BLaER1 (cell line): ENCODE data around the gene ANP32A.

ENCODE experiments used
- H3K27ac ChIP-seq: shearing (Covaris generic); formaldehyde crosslinking; 2 replicates; pipeline ENCODE4 v1.8.1; 2022
- H3K27me3 ChIP-seq: shearing (Covaris generic); formaldehyde crosslinking; 2 replicates; pipeline ENCODE4 v1.8.1; 2022
- H3K36me3 ChIP-seq: shearing (Covaris generic); formaldehyde crosslinking; 2 replicates; pipeline ENCODE4 v1.8.1; 2022
- H3K4me1 ChIP-seq: shearing (Covaris generic); formaldehyde crosslinking; 2 replicates; pipeline ENCODE4 v1.8.1; 2022
- H3K4me2 ChIP-seq: shearing (Covaris generic); formaldehyde crosslinking; 2 replicates; pipeline ENCODE4 v1.8.1; 2022
- H3K4me3 ChIP-seq: shearing (Covaris generic); formaldehyde crosslinking; 2 replicates; pipeline ENCODE4 v1.8.1; 2022
- H3K9ac ChIP-seq: shearing (Covaris generic); formaldehyde crosslinking; 2 replicates; pipeline ENCODE4 v1.8.1; 2022
- H3K9me3 ChIP-seq: shearing (Covaris generic); formaldehyde crosslinking; 2 replicates; pipeline ENCODE4 v1.8.1; 2022
- H4K20me1 ChIP-seq: shearing (Covaris generic); formaldehyde crosslinking; 2 replicates; pipeline ENCODE4 v1.8.1; 2022
- Cebpa-rat ChIP-seq: shearing (Covaris generic); IDR thresholded peaks from 2 replicates; pipeline ENCODE4 v1.8.1; 2022

ANP32A gene

GRCh38 chr15:68786753-68787152 lies 33.9 kb downstream of the ANP32A start:
- Histone ChIP-seq H4K20me1 (peaks cover 100% of the 10 kb centered on the region), H3K36me3 (peaks cover 79% of the 10 kb centered on the region), H3K4me2 (peak overlapping the region; percentile 92), H3K27ac (peak overlapping the region; percentile 86), H3K27me3 (no peaks in the 10 kb centered on the region), H3K9ac (0 out of 2 replicates have a peak overlapping the region, but pooled peaks have one; percentile 15), H3K9me3 (no peaks in the 10 kb centered on the region), H3K4me3 (no peak overlapping the region), H3K4me1 (peaks cover 99% of the 10 kb centered on the region)
- no peak for TF ChIP-seq Cebpa-rat

DNA sequence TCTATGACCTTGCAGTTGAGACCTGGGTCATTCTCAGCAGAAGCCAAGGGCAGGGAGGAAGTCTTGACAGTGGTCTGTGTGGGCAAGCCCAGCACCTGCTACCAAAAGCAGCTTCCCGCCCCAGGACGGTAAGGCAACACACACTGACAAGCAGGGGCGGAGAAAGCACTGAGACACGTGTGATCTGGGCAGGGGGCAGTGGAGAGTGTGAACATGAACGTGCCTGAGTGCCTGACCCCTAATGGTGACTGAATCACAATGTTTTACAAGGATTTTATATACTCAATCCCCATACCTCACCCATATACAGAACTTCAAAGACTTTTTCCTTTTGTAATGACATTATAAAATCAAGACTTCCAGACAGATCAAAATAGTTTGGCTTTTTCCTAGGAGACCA lies 35.2 kb downstream of the ANP32A start:
- Histone ChIP-seq H3K9me3 (no peaks in the 10 kb centered on the region), H3K9ac (no peak overlapping the region), H4K20me1 (peaks cover 97% of the 10 kb centered on the region), H3K4me2 (peak overlapping the region; percentile 14; the same call in 1 of the 2 replicates), H3K36me3 (peaks cover 90% of the 10 kb centered on the region), H3K27me3 (no peaks in the 10 kb centered on the region), H3K27ac (peak overlapping the region; percentile 49), H3K4me3 (no peak overlapping the region), H3K4me1 (peaks cover 98% of the 10 kb centered on the region)
- TF ChIP-seq Cebpa-rat = no peak

DNA sequence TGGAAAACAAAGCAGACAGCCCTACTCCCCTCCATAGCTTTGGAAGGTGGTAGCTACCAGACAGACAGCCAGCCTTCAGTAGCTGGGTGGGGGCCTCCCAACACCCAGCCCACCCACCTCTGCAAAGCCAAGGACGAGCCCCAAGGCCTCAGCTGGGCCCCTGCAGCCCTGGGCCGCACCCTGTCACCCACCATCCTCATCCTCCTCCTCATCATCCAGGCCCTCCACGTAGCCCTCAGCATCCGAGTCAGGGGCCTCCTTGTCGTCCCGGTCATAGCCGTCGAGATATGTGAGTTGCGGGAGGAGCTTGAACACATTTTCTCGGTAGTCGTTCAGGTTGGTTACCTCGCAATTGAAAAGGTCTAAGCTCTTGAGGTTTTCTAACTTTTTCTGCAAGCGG lies 36.5 kb downstream of the ANP32A start:
- H3K4me2 ChIP-seq = peak overlapping the region; percentile 22; the same call in 1 of the 2 replicates
- H3K4me1 ChIP-seq = peaks cover 84% of the 10 kb centered on the region
- no peaks in the 10 kb centered on the region for H3K9me3 ChIP-seq
- no peak overlapping the region for H3K27ac ChIP-seq
- TF ChIP-seq Cebpa-rat = no peak
- H3K4me3 ChIP-seq = no peak overlapping the region
- peaks cover 89% of the 10 kb centered on the region for H4K20me1 ChIP-seq
- H3K36me3 ChIP-seq = peaks cover 94% of the 10 kb centered on the region
- no peak overlapping the region for H3K9ac ChIP-seq
- no peaks in the 10 kb centered on the region for H3K27me3 ChIP-seq

DNA sequence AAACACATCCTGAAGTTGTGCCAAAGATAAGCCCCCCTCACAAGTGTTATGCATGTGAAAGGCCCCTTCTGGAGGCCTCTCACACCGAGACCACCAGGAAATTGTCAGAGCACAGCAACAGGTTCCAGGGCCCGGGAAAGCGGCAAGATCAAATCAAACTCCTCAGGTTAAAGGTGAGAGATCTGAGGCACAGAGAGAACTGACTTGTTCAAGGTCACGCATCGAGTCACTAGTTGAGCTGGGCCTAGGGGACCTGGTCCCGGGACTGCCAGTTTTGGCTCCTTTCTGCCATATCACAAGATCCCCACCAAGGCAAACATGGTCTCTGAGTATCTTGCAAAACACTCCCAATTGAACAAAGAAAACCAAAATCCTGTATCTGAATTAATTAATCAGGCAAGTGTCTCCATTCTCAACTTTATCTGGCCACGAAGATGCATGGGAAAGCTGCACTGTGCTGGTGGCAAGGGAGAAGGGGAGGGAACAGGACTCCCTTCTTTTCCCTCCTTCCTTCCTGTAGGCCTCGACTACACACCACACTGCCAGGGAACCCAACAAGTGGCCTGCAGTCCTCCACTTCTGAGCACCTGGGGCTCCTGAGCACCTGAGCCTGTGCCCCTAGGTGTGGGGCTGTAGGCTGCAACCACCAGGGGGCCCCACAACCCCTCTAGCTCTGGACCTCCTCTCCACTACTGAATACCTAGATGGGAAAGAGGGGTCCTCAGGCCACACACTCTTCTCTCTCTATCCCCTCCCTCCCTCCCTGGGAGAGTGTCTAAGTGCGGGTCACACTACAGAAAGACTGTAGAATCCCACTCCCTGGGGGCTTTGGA lies 37.3 kb downstream of the ANP32A start:
- Histone ChIP-seq H3K9ac (0 out of 2 replicates have a peak overlapping the region, but pooled peaks have one; percentile 12), H3K4me1 (peaks cover 77% of the 10 kb centered on the region), H3K27ac (peak overlapping the region; percentile 40; the same call in 1 of the 2 replicates), H4K20me1 (peaks cover 81% of the 10 kb centered on the region), H3K4me2 (peak overlapping the region; percentile 61), H3K4me3 (no peak overlapping the region), H3K9me3 (no peaks in the 10 kb centered on the region), H3K27me3 (no peaks in the 10 kb centered on the region), H3K36me3 (peaks cover 94% of the 10 kb centered on the region)
- no peak for TF ChIP-seq Cebpa-rat

DNA sequence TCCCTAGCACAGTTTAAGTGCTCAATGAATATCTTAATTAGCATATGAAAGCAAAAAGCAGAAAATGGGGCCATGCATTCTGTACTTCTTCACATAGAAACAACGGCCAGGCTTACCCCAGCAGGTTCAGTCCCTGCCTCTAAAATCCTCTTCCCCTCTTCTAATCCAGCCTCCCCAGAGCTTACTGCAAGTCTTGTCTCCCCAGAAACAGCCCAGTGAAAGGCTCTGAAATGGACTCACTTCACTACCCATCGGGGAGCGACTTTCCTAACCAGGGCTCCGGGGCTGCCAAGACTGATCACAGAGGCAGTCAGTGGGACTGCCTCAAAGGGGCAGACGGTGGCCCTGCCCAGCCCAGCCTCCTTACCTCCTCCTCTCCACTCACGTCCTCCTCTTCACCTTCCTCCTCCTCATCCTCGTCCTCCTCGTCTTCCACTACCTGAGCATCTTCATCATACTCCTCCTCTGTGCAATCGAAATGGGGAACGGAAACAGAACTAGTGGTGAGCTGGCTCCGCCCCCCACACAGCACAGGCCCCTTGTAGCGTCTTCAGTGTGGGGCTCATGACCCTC lies 38.0 kb downstream of the ANP32A start:
- Histone ChIP-seq H4K20me1 (peaks cover 74% of the 10 kb centered on the region), H3K9ac (peak overlapping the region; percentile 12; the same call in 1 of the 2 replicates), H3K36me3 (peaks cover 95% of the 10 kb centered on the region), H3K4me2 (peak overlapping the region; percentile 61), H3K27ac (peak overlapping the region; percentile 40), H3K4me1 (peaks cover 69% of the 10 kb centered on the region), H3K4me3 (no peak overlapping the region), H3K27me3 (no peaks in the 10 kb centered on the region), H3K9me3 (no peaks in the 10 kb centered on the region)
- no peak for TF ChIP-seq Cebpa-rat

DNA sequence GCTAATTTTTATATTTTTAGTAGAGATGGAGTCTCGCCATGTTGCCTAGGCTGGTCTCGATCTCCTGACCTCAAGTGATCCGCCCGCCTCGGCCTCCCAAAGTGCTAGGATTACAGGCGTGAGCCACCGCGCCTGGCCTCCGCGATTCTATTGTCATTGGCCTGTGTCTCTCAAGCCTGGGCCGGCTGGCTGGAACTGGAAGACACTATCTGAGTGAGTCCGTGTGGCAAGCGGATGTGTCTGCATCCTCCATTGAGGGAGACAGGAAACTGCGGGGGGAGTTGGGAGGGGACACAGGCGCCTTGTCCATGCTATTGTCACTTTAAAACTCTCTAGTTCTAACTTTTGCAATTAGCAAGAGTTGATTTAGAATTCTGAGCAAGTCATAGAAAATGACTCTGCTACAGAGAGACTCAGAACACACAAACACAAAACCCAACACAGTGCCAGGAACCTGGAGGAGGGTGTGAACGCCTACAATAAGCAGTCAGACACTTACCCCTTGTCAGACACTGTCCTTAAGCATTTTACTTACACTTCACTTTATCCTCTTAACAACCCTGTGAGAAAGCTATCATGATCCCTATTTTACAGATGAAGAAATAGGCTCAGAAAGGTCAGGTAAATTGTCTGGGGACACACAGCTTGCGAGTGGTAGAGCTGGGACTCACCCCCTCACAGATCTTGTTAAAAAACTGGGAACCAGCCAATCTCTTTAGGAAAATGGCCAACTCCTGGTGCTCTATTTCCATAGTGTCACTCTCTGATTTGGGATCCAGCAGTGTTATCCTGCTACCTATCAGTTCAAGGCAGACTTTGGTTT lies 38.7 kb downstream of the ANP32A start:
- Histone ChIP-seq H3K9ac (peak overlapping the region; percentile 30; the same call in 1 of the 2 replicates), H3K4me1 (peaks cover 62% of the 10 kb centered on the region), H3K27me3 (no peaks in the 10 kb centered on the region), H3K4me2 (peak overlapping the region; percentile 61), H3K4me3 (no peak overlapping the region), H3K9me3 (no peaks in the 10 kb centered on the region), H3K27ac (peak overlapping the region; percentile 40), H3K36me3 (peaks cover 95% of the 10 kb centered on the region), H4K20me1 (peaks cover 67% of the 10 kb centered on the region)
- TF ChIP-seq Cebpa-rat = no peak

DNA sequence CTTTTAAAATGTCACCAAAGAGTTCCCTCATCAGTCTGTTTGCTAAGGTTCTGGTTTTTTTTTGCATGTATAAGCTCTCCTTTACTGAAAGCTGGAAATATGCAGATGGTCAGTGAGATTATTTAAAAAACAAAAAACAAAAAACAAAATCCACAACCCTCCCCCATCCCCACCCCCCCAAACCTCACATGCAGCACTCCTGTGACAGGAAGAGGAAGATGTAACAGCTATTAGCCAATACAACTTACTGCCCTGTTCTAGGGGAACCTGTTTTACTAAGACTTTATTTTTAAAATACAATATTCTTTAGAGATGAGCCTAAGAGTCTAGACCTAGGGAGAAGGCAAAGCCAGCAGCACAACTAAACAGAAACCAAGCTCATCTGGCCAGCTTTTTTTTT lies 39.5 kb downstream of the ANP32A start:
- peaks cover 92% of the 10 kb centered on the region for H3K36me3 ChIP-seq
- TF ChIP-seq Cebpa-rat = no peak
- H3K9me3 ChIP-seq = no peaks in the 10 kb centered on the region
- H3K9ac ChIP-seq = peak overlapping the region; percentile 30; the same call in 1 of the 2 replicates
- H3K27ac ChIP-seq = peak overlapping the region; percentile 40
- peaks cover 54% of the 10 kb centered on the region for H3K4me1 ChIP-seq
- H3K4me2 ChIP-seq = peak overlapping the region; percentile 61
- no peaks in the 10 kb centered on the region for H3K27me3 ChIP-seq
- no peak overlapping the region for H3K4me3 ChIP-seq
- peaks cover 59% of the 10 kb centered on the region for H4K20me1 ChIP-seq

DNA sequence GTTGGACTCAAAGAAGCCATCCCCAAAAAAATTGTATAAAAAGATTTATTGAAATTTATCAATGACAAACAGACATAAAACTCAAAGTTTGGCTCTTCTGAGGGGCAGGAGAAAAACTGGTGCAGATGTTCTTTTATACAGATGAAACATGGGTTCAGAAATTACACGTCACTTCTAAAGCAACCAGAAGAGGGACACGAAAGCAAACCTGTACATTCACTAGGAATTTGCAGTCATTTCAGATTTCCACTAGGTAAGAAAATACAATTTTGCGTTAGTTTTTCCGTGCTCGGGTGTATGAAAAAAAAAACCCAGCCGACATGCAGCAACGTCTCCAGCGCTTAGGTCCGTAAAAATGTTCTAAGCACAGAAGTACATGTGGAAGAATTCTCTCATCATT lies 41.8 kb downstream of the ANP32A start:
- Histone ChIP-seq H3K9me3 (0 out of 2 replicates have a peak, but pooled peaks cover 3% of the 10 kb centered on the region), H3K9ac (no peak overlapping the region), H3K27ac (no peak overlapping the region), H3K36me3 (peaks cover 73% of the 10 kb centered on the region), H3K4me2 (no peak overlapping the region), H4K20me1 (peaks cover 36% of the 10 kb centered on the region), H3K27me3 (no peaks in the 10 kb centered on the region), H3K4me3 (no peak overlapping the region), H3K4me1 (peaks cover 31% of the 10 kb centered on the region)
- TF ChIP-seq Cebpa-rat = no peak

GRCh38 chr15:68776477-68777270 lies 44.0 kb downstream of the ANP32A start:
- H3K9me3 ChIP-seq = 0 out of 2 replicates have a peak, but pooled peaks cover 3% of the 10 kb centered on the region
- no peak overlapping the region for H3K27ac ChIP-seq
- H3K27me3 ChIP-seq = no peaks in the 10 kb centered on the region
- peaks cover 13% of the 10 kb centered on the region for H3K4me1 ChIP-seq
- peaks cover 51% of the 10 kb centered on the region for H3K36me3 ChIP-seq
- no peak for TF ChIP-seq Cebpa-rat
- no peak overlapping the region for H3K9ac ChIP-seq
- no peak overlapping the region for H3K4me3 ChIP-seq
- peaks cover 14% of the 10 kb centered on the region for H4K20me1 ChIP-seq
- no peak overlapping the region for H3K4me2 ChIP-seq
